Tracheal epithelial cell (primary cell): ENCODE results near the gene LDOC1. TPM values are rescaled to one million over a fixed set of nuclear protein-coding genes. Genes with fewer than 3 reads are reported as not detected.

ENCODE experiments used
- total RNA-seq: library from RNA; depleted of rRNA; stranded (reverse); fragments of >200 nt; gene quantifications from 2 replicates; pipeline ENCODE4 v1.2.1, GENCODE V29; 2014

Gene LDOC1
- total RNA-seq, result 0.72 and 0.85 TPM in 2 replicates

DNA sequence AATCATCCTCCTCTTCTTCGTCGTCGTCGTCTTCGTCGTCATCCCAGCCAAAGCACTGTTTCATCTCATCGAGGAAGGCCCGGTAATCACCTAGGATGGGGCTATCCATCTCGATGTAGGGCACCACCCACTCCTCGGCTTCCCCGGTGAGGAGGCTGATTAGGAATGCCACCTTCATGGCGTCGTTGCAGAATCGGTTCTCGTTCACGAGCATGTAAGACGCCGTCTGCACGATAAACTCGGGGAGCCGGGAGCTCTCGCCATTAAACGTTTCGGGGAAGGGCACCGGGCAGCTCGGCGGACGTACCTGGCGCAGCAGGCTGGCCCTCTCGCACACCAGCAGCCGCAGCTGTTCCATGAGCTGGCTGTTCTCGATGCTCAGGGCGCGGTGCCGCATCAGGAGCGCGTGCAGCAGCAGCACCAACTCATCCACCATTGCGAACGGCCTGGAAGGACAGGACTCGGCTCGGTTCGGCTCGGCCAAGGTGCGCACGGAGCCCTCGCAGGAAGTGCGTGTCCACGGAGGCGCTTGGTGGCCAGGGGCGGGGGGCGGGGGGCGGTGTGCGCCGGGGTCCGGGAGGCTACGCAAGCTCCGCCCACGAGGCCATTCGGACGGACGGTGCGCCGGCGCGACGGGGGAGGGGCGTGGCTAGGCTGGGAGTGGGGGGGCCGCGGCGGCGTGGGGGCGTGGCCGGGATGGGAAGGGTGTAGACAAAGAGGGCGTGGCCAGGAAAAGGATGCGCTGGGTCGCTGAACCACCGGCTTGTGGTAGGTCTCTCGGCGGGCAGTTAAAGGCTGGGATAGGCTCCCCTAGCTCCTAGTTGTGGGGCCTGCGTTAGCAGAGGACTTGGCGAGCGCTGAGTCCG, at the start of gene LDOC1:
LDOC1 (minus strand) TSS at position 544 of the 866 bp plus-strand sequence; CDS start at position 436, 108 bp downstream.

Other genes with a start within 250 kb of the LDOC1 start
- not detected in 2 replicates for gene SPANXB1, start 174.5 kb downstream of the LDOC1 start, total RNA-seq
- gene SPANXC, start 65.4 kb upstream of the LDOC1 start, total RNA-seq, result not detected in 2 replicates